ENCODE results near the gene LCN9.
"Not testable (repeated sequence)": the region's sequence is repeated elsewhere in the genome, so short reads cannot be mapped to it uniquely, and the experiment has no call there.

Gene LCN9

DNA sequence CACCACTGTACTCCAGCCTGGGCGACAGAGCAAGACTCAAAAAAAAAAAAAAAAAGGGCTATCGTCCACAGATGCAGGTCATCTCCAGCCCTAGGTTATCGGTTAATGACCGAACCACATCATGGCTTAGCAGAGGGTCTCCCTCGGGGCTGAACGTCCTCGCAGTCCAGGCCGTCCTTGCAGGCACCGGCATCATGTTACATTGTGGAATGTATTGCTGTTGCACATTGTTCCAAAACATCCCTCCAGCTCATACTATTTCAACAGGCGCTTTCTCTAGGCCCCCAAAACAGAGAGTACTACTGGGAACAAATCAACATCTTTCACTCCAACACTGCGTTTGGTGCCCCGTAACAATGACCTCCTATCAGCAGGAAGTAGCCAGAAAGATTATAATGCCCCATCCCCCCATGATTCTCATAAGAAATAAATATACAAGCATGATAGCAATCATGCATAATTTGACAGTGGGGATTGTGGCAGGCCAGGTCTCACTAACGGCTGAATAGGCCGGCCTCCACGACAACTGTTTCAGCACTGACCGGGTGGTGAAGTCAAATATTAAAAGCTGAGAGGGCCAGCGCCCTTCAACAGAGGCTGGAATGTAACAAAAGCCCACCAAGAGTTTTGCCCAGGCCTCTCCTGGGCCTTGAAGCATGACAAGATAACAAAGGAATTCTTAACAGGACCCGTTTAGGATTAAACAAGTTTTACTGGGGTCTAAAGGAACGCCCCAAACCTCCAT, 1.1 kb upstream of the LCN9 start:
- FAIRE-seq (no peak), DNase-seq (ENCODE audit: insufficient read length, low spot score) (no peak)
- TF ChIP-seq POU2F2 (IDR thresholded peaks at IDR 0.05; ENCODE audit: low read depth, low read length) (no peak), POLR2A (IDR thresholded peaks at IDR 0.05; ENCODE audit: low read depth, low read length) (no peak), TAF1 (IDR thresholded peaks at IDR 0.05; ENCODE audit: low read depth, low read length) (no peak)

GRCh38 chr9:135663451-135663770, 302 bp downstream of the LCN9 start:
- FAIRE-seq: no peak
- TF ChIP-seq TAF1 (IDR thresholded peaks at IDR 0.05; ENCODE audit: low read depth, low read length): no peak
- no peak for TF ChIP-seq POLR2AphosphoS5 (IDR thresholded peaks at IDR 0.05; ENCODE audit: low read depth, low read length)
- TF ChIP-seq PAX5 (IDR thresholded peaks at IDR 0.05; ENCODE audit: insufficient read depth, low read length, severe bottlenecking): no peak
- DNase-seq (ENCODE audit: insufficient read length, low spot score): no peak

GRCh38 chr9:135663857-135664256, 748 bp downstream of the LCN9 start:
- DNase-seq (ENCODE audit: insufficient read length, low spot score) (no peak), FAIRE-seq (no peak)
- no peak for TF ChIP-seq SPI1 (IDR thresholded peaks at IDR 0.05; ENCODE audit: low read depth, low read length)
- TF ChIP-seq POLR2AphosphoS5 (IDR thresholded peaks at IDR 0.05; ENCODE audit: low read depth, low read length): no peak
- no peak for TF ChIP-seq PAX5 (IDR thresholded peaks at IDR 0.05; ENCODE audit: insufficient read depth, low read length, severe bottlenecking)
- no peak for TF ChIP-seq POU2F2 (IDR thresholded peaks at IDR 0.05; ENCODE audit: low read depth, low read length)
- TF ChIP-seq POLR2A (IDR thresholded peaks at IDR 0.05; ENCODE audit: low read depth, low read length): no peak
- no peak for TF ChIP-seq TAF1 (IDR thresholded peaks at IDR 0.05; ENCODE audit: low read depth, low read length)

GRCh38 chr9:135664266-135664665, 1.2 kb downstream of the LCN9 start:
- FAIRE-seq (no peak), DNase-seq (ENCODE audit: insufficient read length, low spot score) (no peak)
- TF ChIP-seq POU2F2 (IDR thresholded peaks at IDR 0.05; ENCODE audit: low read depth, low read length) (no peak), PAX5 (IDR thresholded peaks at IDR 0.05; ENCODE audit: insufficient read depth, low read length, severe bottlenecking) (no peak), POLR2AphosphoS5 (IDR thresholded peaks at IDR 0.05; ENCODE audit: low read depth, low read length) (no peak), TAF1 (IDR thresholded peaks at IDR 0.05; ENCODE audit: low read depth, low read length) (no peak), POLR2A (IDR thresholded peaks at IDR 0.05; ENCODE audit: low read depth, low read length) (no peak), SPI1 (IDR thresholded peaks at IDR 0.05; ENCODE audit: low read depth, low read length) (no peak)

DNA sequence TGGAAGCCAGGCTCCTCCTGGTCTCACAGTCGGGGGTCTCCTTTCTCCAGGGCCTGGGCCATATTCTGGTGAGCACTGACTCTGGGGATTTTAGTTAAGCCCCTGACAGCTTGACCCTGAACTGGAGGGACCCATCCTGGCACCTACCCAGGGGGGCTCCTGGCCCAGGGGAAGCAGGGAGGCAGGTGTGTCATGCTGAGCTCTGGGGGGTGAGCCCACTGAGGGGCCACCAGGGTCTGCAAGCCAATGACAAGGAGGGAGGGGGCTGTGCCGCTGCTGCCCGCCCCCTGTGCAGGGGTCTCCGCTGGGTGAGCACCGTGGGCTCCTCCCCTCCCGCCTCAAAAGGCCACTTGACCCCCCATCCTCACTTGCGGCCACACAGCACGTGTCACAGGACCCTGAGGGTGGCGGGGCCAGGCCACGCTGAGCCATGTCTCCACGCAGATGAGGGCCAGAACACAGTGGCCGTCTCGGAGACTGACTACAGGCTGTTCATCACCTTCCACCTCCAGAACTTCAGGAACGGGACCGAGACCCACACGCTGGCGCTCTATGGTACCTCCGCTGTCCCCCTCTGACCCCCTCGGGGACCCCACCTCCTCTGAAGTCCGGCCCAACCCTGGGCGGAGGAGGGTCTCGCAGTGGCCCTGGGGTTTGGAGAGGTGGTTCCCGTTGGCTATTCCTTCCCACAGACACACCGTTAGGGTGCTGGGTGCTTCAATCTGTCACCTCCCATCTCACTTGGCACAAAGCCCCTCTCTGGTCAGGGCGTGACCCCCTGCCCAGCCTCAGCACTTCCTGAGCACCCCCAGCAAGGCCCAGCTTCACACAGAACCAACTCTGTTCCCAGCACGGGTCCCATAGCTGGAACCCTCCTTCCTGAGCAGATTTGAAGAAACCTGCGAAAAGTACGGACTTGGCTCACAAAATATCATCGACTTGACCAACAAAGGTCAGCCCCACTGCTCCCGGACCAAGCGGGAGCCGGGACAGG, 2.0 kb downstream of the LCN9 start:
- DNase-seq (ENCODE audit: insufficient read length, low spot score) (peak; percentile 5), FAIRE-seq (no peak)
- TF ChIP-seq POU2F2 (IDR thresholded peaks at IDR 0.05; ENCODE audit: low read depth, low read length) (no peak), PAX5 (IDR thresholded peaks at IDR 0.05; ENCODE audit: insufficient read depth, low read length, severe bottlenecking) (no peak)

GRCh38 chr9:135665795-135666189, 2.7 kb downstream of the LCN9 start:
- no peak for TF ChIP-seq TAF1 (IDR thresholded peaks at IDR 0.05; ENCODE audit: low read depth, low read length)
- no peak for TF ChIP-seq POLR2AphosphoS5 (IDR thresholded peaks at IDR 0.05; ENCODE audit: low read depth, low read length)
- TF ChIP-seq POLR2A (IDR thresholded peaks at IDR 0.05; ENCODE audit: low read depth, low read length): no peak
- TF ChIP-seq POU2F2 (IDR thresholded peaks at IDR 0.05; ENCODE audit: low read depth, low read length): no peak
- no peak for TF ChIP-seq SPI1 (IDR thresholded peaks at IDR 0.05; ENCODE audit: low read depth, low read length)
- TF ChIP-seq PAX5 (IDR thresholded peaks at IDR 0.05; ENCODE audit: insufficient read depth, low read length, severe bottlenecking): no peak
- no peak for FAIRE-seq
- peak; percentile 13 for DNase-seq (ENCODE audit: insufficient read length, low spot score)

GRCh38 chr9:135666534-135667462, 3.7 kb downstream of the LCN9 start:
- no peak for DNase-seq (ENCODE audit: insufficient read length, low spot score)
- no peak for FAIRE-seq
- TF ChIP-seq POU2F2 (IDR thresholded peaks at IDR 0.05; ENCODE audit: low read depth, low read length) (no peak), PAX5 (IDR thresholded peaks at IDR 0.05; ENCODE audit: insufficient read depth, low read length, severe bottlenecking) (no peak)

- FAIRE-seq: no peak
These were observed 4.4 kb downstream of the LCN9 start for GRCh38 chr9:135667463-135668001.

DNA sequence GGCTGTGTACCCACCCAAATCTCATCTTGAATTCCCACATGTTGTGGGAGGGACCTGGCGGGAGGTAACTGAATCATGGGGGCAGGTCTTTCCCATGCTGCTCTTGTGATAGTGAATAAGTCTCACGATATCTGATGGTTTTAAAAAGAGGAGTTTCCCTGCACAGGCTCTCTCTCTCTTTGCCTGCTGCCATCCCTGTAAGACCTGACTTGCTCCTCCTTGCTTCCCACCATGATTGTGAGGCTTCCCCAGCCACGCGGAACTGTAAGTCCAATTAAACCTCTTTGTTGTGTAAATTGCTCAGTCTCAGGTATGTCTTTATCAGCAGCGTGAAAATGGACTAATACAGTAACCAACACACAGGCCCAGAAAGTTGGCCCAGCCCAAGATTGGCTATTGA, 5.9 kb downstream of the LCN9 start:
- DNase-seq (ENCODE audit: insufficient read length, low spot score); FAIRE-seq: not testable (repeated sequence)

More at GRCh38 chr9:135667463-135668001, 4.4 kb downstream of the LCN9 start:
- TF ChIP-seq POLR2A (IDR thresholded peaks at IDR 0.05; ENCODE audit: low read depth, low read length) (no peak), TAF1 (IDR thresholded peaks at IDR 0.05; ENCODE audit: low read depth, low read length) (no peak), POU2F2 (IDR thresholded peaks at IDR 0.05; ENCODE audit: low read depth, low read length) (no peak), SPI1 (IDR thresholded peaks at IDR 0.05; ENCODE audit: low read depth, low read length) (no peak), PAX5 (IDR thresholded peaks at IDR 0.05; ENCODE audit: insufficient read depth, low read length, severe bottlenecking) (no peak), POLR2AphosphoS5 (IDR thresholded peaks at IDR 0.05; ENCODE audit: low read depth, low read length) (no peak)
- peak; percentile 10 for DNase-seq (ENCODE audit: insufficient read length, low spot score)
